ENCODE data around the gene AAR2.

AAR2 gene

GRCh38 chr20:36262440-36262839 is 26.2 kb downstream of the AAR2 start:
- no peak for DNase-seq

GRCh38 chr20:36264426-36265246 is 28.4 kb downstream of the AAR2 start:
- DNase-seq, result no peak

- no peak for DNase-seq
These were observed 29.9 kb downstream of the AAR2 start for GRCh38 chr20:36266189-36266588.

- DNase-seq, result no peak
These were observed 31.5 kb downstream of the AAR2 start for GRCh38 chr20:36267605-36268381.

GRCh38 chr20:36268440-36269342 is 32.4 kb downstream of the AAR2 start:
- no peak for DNase-seq

- no peak for DNase-seq
These were observed 33.2 kb downstream of the AAR2 start for GRCh38 chr20:36269507-36269906.

- DNase-seq, result no peak
These were observed 34.7 kb downstream of the AAR2 start for GRCh38 chr20:36270744-36271638.

GRCh38 chr20:36271639-36272546 is 35.6 kb downstream of the AAR2 start:
- DNase-seq, result no peak

GRCh38 chr20:36272547-36273220 is 36.4 kb downstream of the AAR2 start:
- no peak for DNase-seq

GRCh38 chr20:36273414-36274180 is 37.3 kb downstream of the AAR2 start:
- no peak for DNase-seq

- no peak for DNase-seq
These were observed 38.0 kb downstream of the AAR2 start for GRCh38 chr20:36274181-36274841.

GRCh38 chr20:36275011-36275410 is 38.7 kb downstream of the AAR2 start:
- DNase-seq, result no peak

GRCh38 chr20:36275441-36276189 is 39.3 kb downstream of the AAR2 start:
- DNase-seq, result no peak

- DNase-seq, result no peak
These were observed 41.3 kb downstream of the AAR2 start for GRCh38 chr20:36277546-36277945.

- DNase-seq, result no peak
These were observed 43.1 kb downstream of the AAR2 start for GRCh38 chr20:36279362-36279761.

- no peak for DNase-seq
These were observed 43.5 kb downstream of the AAR2 start for GRCh38 chr20:36279776-36280175.

GRCh38 chr20:36281785-36282380 is 45.6 kb downstream of the AAR2 start:
- DNase-seq, result no peak

- no peak for DNase-seq
These were observed 48.5 kb downstream of the AAR2 start for GRCh38 chr20:36284751-36285150.

Data from NCI-H524 treated with DMSO at 0.1 percent for 48 hours (cell line).